ENCODE measurements around the gene TERC. TPM values are rescaled to one million over a fixed set of nuclear protein-coding genes. Genes with fewer than 3 reads are reported as not detected.

The TERC gene
- total and polyA plus RNA-seq, 2 experiments from 2014 or later: 2.0 to 216 TPM

GRCh38 chr3:169774186-169774585, 9.3 kb upstream of the TERC start:
- Histone ChIP-seq H2AFZ (no peak overlapping the region), H3K4me2 (peak overlapping the region; percentile 82), H3K4me3 (peak overlapping the region; percentile 66), H3K9me2 (replicated peaks; ENCODE audit: insufficient read depth) (no peaks in the 10 kb centered on the region), H3K27me3 (no peaks in the 10 kb centered on the region), H4K20me1 (ENCODE audit: insufficient read depth, poor library complexity, severe bottlenecking) (peaks cover 9% of the 10 kb centered on the region), H3K9me3 (ENCODE audit: low read depth) (no peaks in the 10 kb centered on the region), H3K4me1 (ENCODE audit: insufficient read depth) (peaks cover 11% of the 10 kb centered on the region), H3K79me2 (peaks cover 41% of the 10 kb centered on the region), H3K27ac (peak overlapping the region; percentile 99), H3K36me3 (replicated peaks; ENCODE audit: insufficient read depth, low read depth) (no peaks in the 10 kb centered on the region)
- no peak for DNase-seq (ENCODE audit: low spot score)
- WGBS (ENCODE audit: low lambda C conversion rate, missing lambda C conversion rate): 54% methylated on average over 5 of the region's 5 CpGs
- no peak for TF ChIP-seq EZH2 (IDR thresholded peaks at IDR 0.05; ENCODE audit: borderline replicate concordance)
- TF ChIP-seq CTCF (IDR thresholded peaks at IDR 0.05; ENCODE audit: poor library complexity): no peak
- TF ChIP-seq EZH2phosphoT487 (IDR thresholded peaks at IDR 0.05; ENCODE audit: low read depth, severe bottlenecking, unreplicated experiment): no peak

DNA sequence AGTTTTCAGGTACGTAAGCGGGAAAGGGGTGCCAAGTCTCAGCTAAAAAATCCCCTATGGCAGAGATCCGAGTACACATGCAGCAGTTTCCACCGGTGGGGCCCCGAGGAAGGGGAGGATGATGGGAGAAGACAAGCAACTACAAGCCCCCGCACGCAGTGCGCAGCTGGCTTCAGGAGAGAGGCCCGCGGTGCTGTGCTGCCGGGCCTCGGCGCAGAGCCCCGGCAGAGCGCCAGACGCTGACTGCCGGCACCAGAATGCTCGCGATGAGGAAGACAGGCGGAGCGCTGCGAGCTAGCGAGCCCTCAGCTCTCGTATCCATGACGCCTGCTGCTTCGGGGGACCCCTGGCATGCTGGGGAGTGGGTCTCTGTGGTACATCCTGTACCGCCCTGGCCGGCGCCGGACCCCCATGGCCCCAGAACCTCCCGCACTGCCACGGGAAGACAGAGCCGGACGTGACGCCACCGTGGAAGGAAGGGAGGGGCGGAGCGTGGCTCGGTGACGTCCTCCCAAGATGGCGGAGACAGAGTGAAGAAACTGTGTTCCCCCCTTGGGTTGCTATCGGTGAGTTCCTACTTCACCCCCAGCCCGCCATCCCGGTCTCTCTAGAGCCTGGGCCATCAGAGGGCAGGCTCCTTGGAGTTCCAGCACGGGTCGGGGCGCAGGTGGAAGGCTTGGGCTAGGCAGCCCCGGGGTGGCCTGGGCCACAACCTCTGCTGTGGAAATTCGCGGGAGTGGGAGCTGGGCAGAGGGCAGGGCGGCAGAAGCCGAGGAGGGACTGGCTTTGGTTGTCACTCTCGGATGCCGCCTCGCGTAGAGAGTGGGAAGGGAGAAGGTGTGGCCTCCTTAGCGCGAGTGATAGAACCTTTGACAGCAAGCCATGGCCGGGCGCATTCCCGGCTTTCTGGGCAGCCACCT, 8.3 kb upstream of the TERC start, which contains the start of gene MYNN:
MYNN (plus strand) TSS at position 500 of the 920 bp plus-strand sequence. CDS start 900 bp downstream, outside the sequence.
- H3K36me3 ChIP-seq (replicated peaks; ENCODE audit: insufficient read depth, low read depth): no peaks in the 10 kb centered on the region
- WGBS (ENCODE audit: low lambda C conversion rate, missing lambda C conversion rate): under 1% methylated on average over 54 of the region's 61 CpGs

GRCh38 chr3:169772305-169772896, 7.5 kb upstream of the TERC start:
- no peaks in the 10 kb centered on the region for H3K36me3 ChIP-seq (replicated peaks; ENCODE audit: insufficient read depth, low read depth)
- H3K4me2 ChIP-seq: peak overlapping the region; percentile 74
- no peaks in the 10 kb centered on the region for H3K9me2 ChIP-seq (replicated peaks; ENCODE audit: insufficient read depth)
- DNase-seq (ENCODE audit: low spot score): peak; percentile 90
- H3K4me3 ChIP-seq: peak overlapping the region; percentile 66
- no peaks in the 10 kb centered on the region for H3K9me3 ChIP-seq (ENCODE audit: low read depth)
- peaks cover 5% of the 10 kb centered on the region for H4K20me1 ChIP-seq (ENCODE audit: insufficient read depth, poor library complexity, severe bottlenecking)
- H3K27me3 ChIP-seq: no peaks in the 10 kb centered on the region
- H3K27ac ChIP-seq: peak overlapping the region; percentile 99
- peak overlapping the region; percentile 79 for H2AFZ ChIP-seq
- peaks cover 35% of the 10 kb centered on the region for H3K79me2 ChIP-seq
- H3K4me1 ChIP-seq (ENCODE audit: insufficient read depth): peaks cover 11% of the 10 kb centered on the region
- WGBS (ENCODE audit: low lambda C conversion rate, missing lambda C conversion rate): under 1% methylated on average over 15 of the region's 15 CpGs
- no peak for TF ChIP-seq CTCF (IDR thresholded peaks at IDR 0.05; ENCODE audit: poor library complexity)
- TF ChIP-seq EZH2phosphoT487 (IDR thresholded peaks at IDR 0.05; ENCODE audit: low read depth, severe bottlenecking, unreplicated experiment): no peak
- TF ChIP-seq EZH2 (IDR thresholded peaks at IDR 0.05; ENCODE audit: borderline replicate concordance): no peak

More for the DNA sequence above, 8.3 kb upstream of the TERC start, which contains the start of gene MYNN:
- Histone ChIP-seq H3K4me1 (ENCODE audit: insufficient read depth) (peaks cover 11% of the 10 kb centered on the region), H3K9me2 (replicated peaks; ENCODE audit: insufficient read depth) (no peaks in the 10 kb centered on the region), H3K9me3 (ENCODE audit: low read depth) (no peaks in the 10 kb centered on the region), H3K4me3 (peak within 1 kb of the TSS; percentile 66), H2AFZ (peak within 1 kb of the TSS; percentile 79), H3K27me3 (no peaks in the 10 kb centered on the region), H3K4me2 (peak within 1 kb of the TSS; percentile 82), H3K27ac (peak within 1 kb of the TSS; percentile 99), H4K20me1 (ENCODE audit: insufficient read depth, poor library complexity, severe bottlenecking) (peaks cover 9% of the 10 kb centered on the region), H3K79me2 (peaks cover 39% of the 10 kb centered on the region)
- peak; percentile 96 for DNase-seq (ENCODE audit: low spot score)
- TF ChIP-seq EZH2 (IDR thresholded peaks at IDR 0.05; ENCODE audit: borderline replicate concordance) (no peak), CTCF (IDR thresholded peaks at IDR 0.05; ENCODE audit: poor library complexity) (peak; percentile 32), EZH2phosphoT487 (IDR thresholded peaks at IDR 0.05; ENCODE audit: low read depth, severe bottlenecking, unreplicated experiment) (no peak)

All from hepatocyte (in vitro differentiated cells).